HG02973 (cell line): Measurements from ENCODE around the gene PLD4.

ENCODE experiments used
- ATAC-seq: cut with Tn5 transposase; IDR thresholded peaks from one replicate; pipeline ENCODE4 v1.9.1; 2021; ENCODE audit warnings: moderate library complexity; ENCODE audit not compliant: unreplicated experiment

The PLD4 gene

GRCh38 chr14:104927432-104927816 lies 2.7 kb downstream of the PLD4 start:
- ATAC-seq: no peak

DNA sequence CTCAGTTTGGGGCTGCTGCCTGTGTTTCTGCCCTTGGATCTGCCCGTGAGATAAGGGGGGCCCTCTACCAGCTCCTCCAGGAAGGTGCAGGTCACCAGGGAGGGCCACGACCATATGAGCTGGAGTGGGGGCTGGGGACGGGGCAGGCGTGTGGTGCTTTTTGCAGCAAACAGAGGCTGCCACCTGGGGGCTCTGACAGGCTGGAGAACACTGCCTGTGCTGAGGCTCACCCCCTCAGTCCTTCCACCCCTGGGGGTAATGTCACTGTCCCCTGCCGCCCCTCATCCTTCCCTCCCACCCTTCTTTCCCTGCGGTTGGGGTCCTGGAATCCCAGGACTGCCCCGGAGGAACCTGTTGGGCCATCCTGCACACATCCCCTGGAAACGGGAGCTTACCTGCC lies 3.2 kb downstream of the PLD4 start:
- ATAC-seq: no peak

- no peak for ATAC-seq
Measured at GRCh38 chr14:104928391-104929133, 3.9 kb downstream of the PLD4 start.

- ATAC-seq: no peak
Measured at GRCh38 chr14:104929268-104930230, 4.9 kb downstream of the PLD4 start.

DNA sequence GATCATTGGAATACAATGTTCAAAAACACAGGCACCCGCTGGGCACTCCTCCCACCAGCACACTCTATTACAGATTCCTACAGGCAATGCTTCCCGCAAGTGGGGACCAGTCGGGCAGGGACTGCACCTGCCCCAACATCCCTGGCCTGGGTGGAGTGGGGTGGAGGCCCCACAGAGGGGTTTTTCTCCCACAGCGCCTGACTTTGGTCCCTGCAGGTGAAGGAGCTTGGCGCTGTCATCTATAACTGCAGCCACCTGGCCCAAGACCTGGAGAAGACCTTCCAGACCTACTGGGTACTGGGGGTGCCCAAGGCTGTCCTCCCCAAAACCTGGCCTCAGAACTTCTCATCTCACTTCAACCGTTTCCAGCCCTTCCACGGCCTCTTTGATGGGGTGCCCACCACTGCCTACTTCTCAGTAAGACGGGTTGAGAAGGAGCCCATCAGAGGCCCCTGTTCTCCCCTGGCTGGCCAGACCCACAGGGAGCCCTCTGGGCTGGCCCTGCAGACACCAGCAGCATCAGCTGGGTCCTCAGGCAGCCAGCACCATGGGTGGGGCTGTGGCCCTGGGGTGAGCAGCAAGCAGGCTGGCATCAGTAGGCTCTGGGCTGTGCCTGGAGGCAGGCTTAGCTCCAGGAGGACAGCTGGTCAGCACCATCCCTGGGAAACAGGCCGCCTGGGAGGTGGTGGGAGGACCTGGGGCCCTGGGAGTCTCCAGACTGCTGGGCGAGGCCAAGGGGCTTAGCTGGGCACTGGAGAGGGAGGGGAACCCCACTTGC lies 6.0 kb downstream of the PLD4 start:
- no peak for ATAC-seq

DNA sequence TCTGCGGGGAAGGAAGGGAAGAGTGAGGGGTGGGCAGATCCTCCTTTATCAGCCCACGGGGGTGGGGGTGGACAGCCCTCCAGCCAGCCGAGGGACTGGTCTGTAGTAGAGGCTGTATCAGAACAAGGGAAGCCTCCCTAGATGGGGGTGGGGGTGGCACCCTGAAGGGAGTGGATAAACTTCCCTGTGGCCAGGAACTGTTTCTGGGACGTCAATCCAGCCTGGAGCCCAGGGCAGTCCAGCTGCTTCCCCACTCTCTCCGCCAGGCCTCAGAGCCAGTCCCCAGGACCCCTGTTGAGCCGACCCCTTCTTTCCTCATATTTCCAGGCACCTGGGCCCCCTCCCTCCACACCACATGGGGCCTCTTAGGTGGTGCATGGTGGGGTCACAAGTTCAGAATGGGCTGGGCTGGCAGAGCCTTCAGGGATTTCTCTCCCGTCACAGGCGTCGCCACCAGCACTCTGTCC lies 6.7 kb downstream of the PLD4 start:
- ATAC-seq: no peak

DNA sequence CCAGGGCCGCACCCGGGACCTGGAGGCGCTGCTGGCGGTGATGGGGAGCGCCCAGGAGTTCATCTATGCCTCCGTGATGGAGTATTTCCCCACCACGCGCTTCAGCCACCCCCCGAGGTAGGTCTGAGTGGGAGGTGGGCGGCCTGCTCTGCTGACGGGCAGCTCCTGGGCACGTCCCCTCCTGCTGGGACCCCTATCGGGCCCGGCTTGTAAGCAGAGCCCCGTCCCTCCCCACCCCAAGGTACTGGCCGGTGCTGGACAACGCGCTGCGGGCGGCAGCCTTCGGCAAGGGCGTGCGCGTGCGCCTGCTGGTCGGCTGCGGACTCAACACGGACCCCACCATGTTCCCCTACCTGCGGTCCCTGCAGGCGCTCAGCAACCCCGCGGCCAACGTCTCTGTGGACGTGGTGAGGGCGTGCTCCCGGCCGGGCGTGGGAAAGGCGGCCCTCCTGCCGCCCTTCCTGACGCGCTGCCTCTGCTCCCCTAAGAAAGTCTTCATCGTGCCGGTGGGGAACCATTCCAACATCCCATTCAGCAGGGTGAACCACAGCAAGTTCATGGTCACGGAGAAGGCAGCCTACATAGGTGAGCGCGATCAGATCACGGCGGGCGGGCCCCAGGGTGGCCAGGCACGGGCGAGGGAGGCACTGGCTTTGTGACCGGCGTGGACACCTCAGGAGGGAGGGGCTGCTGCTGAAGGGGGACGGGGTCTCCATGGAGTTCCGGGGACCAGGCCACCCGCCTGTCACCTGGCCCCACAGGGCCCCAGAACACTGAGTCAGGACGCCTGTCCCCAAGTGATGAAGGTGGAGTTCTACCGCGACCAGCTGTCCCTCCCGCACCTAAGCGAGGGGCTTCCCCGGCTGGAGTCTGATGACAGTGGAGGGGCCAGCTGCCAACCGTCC lies 7.3 kb downstream of the PLD4 start:
- ATAC-seq: no peak

DNA sequence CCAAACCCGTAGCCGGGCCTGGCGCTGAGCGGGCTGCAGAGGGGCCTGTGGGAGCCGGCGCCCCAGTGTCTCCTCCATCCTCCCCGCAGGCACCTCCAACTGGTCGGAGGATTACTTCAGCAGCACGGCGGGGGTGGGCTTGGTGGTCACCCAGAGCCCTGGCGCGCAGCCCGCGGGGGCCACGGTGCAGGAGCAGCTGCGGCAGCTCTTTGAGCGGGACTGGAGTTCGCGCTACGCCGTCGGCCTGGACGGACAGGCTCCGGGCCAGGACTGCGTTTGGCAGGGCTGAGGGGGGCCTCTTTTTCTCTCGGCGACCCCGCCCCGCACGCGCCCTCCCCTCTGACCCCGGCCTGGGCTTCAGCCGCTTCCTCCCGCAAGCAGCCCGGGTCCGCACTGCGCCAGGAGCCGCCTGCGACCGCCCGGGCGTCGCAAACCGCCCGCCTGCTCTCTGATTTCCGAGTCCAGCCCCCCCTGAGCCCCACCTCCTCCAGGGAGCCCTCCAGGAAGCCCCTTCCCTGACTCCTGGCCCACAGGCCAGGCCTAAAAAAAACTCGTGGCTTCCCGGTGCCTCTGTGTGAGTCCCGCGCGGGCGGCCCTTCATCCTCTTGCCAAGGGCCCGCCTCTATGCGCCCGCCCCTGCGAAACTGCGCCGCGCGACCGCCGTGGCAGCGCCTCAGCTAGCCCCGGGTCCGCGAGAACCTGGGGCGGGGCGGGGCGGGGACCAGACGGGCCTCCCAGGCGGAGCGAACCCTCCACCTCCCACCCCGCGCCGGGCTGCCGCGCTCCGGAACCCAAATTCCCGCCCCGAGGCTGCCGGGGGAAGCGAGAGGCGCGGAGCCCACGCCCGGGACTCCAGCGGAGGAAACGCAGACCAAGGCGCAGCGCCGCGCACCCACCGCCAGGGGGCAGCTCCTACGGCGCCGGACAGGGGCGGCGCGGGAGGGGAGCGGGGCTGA lies 8.3 kb downstream of the PLD4 start:
- no peak for ATAC-seq

- ATAC-seq: no peak
Measured at GRCh38 chr14:104933746-104934733, 9.4 kb downstream of the PLD4 start.

DNA sequence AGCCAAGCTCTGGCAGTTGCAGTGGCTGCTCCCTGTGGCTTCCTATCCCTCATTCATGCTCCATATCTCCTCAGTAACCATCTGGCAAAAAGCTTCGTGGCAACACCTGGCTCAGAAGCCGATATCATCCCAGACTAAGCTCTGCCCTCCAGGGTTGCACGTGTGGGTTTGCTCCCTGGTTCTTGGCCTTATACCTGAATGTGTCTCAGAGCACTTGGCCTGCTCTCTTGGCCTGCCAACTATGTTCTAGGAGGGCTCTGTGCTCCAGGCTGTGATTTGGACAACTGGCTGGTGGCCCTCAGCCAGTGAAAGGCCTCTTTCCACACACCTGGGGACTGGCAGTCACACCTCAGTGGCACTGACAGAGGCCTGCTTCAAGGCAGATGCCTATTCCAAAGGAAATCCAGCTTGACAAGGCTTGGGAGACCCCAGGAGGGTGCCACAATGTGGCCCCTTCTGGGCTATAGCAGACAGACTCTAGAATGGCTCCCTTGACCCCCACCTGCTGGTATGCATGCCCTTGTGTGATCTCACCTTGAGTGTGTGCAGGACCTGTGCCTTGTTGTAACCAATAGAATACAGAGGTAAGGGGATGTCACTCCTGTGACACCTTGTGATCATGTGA lies 10.5 kb downstream of the PLD4 start:
- no peak for ATAC-seq

DNA sequence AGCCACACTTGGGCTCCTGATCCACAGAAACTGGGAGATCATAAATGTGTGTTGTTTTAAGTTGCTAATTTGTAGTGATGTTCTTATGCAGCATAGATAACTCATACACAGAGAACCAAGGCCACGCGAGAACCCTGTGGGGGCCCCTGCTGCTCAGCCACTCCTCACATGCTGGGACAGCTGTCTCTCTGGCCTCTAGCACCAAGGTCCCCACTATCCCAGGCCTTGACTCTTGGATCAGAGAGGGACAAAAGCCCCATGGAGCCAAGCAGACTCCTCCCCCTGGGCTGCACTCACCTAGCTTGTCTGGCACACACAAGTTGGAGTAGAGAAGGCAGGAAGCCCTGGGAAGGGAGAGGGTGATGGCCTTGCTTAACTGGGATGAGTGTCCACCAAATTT lies 11.3 kb downstream of the PLD4 start:
- ATAC-seq: no peak

DNA sequence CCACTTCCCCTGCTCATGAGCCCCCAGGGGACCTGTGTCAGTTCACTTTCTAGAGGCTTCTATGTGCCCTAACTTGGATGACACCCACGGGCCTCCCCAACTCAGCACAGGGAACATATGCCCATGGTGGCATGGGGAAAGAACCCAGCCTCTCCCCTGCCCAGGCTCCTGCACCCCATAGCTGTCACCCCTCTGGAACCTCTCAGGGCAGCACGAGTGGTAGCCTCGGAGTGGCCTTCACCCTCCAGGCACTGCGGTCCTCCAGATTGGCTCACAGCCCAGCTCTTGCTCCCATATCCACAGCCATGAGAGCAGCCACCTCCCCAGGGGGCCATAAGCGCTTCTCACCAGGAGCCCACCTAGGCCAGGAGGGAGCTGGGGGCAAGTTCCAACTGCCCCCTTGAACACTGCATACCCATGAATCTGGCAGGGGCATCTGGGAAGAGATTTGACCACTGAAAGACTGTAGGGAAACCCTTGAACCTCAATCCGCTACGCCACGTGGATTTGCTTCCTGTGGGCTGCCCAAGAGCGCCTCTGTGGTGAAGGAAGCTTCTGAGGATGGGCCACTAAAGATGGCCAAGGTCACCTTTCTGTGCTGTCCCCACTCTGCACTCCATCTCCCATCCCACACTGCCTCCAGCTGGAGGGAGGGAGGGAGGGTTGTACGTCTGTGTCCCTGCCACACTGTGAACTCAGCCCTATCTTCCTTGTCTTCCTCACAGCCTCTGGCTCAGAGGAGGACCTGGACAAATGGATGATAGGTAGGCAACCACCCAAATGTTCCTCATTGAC lies 11.9 kb downstream of the PLD4 start:
- ATAC-seq: no peak

DNA sequence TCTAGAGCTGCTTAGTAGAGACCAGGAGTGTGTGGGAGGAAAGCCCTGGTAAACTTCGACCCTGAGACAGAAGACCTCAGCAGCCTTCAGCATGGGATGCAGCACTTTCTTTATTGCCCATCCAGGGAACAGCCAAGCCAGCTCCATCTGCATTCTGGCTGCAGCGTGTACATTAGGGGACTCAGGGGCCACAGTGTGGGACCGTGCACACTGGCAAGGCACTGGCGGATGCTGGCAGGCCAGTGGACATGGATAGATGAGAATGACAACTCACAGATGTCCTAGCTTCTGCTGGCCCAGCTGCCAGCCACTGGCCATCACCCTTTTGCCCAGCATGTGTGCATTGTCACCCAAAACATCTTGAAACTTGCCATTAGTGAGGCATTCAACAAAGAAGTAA lies 12.5 kb downstream of the PLD4 start:
- no peak for ATAC-seq

DNA sequence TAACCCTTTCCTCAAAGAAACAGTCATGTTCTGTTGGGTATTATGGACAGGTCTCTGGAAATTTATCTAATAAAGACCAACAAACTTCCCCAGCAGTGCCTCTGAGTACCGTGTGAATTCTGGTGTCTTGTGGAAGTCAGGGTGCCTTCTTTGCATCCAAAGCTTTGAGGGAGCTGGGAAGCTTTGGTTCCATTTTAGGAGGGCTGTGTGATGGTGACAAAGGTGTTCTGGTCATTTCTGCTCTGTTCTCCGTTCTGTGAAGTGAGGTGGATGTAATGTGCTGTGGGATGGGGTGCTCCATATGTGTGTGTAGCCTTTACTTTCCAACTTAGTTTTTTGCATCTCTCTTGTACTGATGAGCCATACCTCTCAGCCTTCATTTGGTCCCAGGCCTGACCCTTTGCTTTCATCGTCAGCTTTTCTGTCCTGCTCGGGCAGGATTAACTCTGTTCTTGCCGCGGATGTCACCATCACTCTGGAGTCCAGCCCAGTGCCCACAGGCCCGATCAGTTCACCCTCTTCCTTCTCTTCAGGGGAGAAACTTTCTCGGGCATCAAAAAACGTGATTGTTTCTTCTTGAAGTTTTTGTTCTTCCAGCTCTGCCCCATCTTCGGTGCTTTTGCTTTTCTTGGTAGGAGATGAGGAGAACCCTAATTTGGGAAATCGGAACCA lies 13.2 kb downstream of the PLD4 start:
- no peak for ATAC-seq

- ATAC-seq: no peak
Measured at GRCh38 chr14:104938436-104938835, 13.8 kb downstream of the PLD4 start.

DNA sequence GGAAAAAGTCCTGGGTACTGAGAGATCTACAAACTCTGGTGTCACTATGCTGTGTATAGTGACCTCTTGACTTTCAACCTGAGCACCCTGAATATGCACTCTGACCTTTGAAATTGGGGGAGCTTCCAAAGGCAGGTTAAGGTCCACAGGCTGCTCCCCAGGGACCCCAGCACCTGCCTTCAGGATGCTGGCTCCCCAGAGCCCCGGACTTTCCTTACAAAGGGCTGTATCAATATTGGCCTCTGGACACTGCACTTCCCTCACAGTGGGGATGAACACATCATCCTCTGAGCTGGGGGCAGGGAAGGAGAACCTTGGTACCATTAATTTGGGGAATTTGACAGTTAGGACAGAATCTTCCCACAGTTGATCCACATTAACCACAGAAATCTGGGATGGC lies 14.3 kb downstream of the PLD4 start:
- no peak for ATAC-seq
